Measurements from ENCODE around the gene PRDM1. TPM values are rescaled to one million over a fixed set of nuclear protein-coding genes. Genes with fewer than 3 reads are reported as not detected.

The PRDM1 gene
- total and polyA plus RNA-seq, 11 donors, result 0.36 to 10.8 (median 1.7) TPM

DNA sequence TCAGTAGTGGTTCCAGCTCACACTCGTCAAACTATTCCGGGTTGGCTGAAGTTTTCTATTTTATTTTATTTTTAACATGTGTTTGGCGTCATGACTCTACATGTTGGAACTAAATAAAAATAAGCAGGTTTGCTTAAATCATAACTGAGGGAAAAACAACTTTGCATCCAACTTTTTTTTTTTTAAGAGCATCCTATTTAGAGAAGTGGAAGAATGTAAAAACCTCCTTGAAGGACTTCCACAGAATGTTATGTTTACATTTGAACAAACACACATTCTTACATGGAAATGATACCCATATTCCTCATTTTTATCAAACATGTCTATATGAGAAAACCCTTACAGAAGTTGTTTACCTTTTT is 659 bp downstream of the PRDM1 start:
- no peaks in the 10 kb centered on the region for H3K9me3 ChIP-seq
- peaks cover 0 to 57% (median 11%) of the 10 kb centered on the region in 9 donors for H3K27me3 ChIP-seq
- no peak for TF ChIP-seq POLR2A (IDR thresholded peaks at IDR 0.05)
- TF ChIP-seq, protein P1, sequence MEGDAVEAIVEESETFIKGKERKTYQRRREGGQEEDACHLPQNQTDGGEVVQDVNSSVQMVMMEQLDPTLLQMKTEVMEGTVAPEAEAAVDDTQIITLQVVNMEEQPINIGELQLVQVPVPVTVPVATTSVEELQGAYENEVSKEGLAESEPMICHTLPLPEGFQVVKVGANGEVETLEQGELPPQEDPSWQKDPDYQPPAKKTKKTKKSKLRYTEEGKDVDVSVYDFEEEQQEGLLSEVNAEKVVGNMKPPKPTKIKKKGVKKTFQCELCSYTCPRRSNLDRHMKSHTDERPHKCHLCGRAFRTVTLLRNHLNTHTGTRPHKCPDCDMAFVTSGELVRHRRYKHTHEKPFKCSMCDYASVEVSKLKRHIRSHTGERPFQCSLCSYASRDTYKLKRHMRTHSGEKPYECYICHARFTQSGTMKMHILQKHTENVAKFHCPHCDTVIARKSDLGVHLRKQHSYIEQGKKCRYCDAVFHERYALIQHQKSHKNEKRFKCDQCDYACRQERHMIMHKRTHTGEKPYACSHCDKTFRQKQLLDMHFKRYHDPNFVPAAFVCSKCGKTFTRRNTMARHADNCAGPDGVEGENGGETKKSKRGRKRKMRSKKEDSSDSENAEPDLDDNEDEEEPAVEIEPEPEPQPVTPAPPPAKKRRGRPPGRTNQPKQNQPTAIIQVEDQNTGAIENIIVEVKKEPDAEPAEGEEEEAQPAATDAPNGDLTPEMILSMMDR (IDR thresholded peaks at IDR 0.05), result no peak
- DNase-seq (no peak), ATAC-seq (no peak)
- peaks cover 0 to 79% (median 7%) of the 10 kb centered on the region in 12 donors for H3K4me1 ChIP-seq
- WGBS, 4 donors, result 27 to 32% (median 28%) methylated on average over 3 of the region's 3 CpGs
- peak overlapping the region in 11 of 12 donors; percentile 9 to 87 (median 52) for H3K27ac ChIP-seq
- intact Hi-C loops (cut with DNase I), result loop anchor here in 7 of 10 donors (5.0 to 10.0 kb wide), 8 partner anchors 92 to 604 kb away; no protein-coding TSS in a partner anchor
- peak overlapping the region in 10 of 12 donors; percentile 43 to 66 (median 57) for H3K4me3 ChIP-seq
- H3K36me3 ChIP-seq, result peaks cover 0 to 4% (median 0%) of the 10 kb centered on the region in 9 donors

DNA sequence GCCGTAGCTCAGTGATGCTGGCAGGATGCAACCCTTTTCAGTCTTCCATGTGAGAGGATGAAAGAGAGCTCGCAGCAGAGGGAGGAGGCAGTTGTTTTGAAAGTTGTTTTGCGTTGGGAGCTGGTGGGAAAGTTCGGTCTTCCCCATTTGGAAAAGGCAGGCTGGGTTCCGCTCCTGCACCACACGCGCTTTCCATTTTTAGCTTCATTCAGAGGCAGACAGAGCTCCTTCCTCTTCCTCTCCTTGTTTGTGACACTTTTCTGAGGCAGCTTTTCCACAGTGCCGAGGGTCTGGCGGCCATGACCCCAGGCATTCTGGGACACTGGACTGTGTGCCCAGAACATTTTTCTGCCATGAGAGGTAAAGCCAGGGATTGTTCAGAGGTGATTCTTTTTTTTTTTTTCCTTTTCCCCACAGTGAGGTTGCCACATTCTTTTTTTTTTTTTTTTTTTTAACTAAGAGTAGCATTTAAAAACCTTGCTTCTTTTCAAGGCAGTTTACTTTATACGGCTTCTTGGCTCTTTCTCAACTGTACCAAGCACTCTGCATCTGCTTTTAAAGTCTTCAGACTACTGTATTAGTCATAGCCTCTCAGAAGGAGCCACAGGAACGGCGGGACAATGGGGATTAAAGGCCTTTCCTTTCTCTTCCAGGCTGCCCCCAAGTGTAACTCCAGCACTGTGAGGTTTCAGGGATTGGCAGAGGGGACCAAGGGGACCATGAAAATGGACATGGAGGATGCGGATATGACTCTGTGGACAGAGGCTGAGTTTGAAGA is 1.6 kb downstream of the PRDM1 start:
- Histone ChIP-seq H3K4me3 (peak overlapping the region in 10 of 12 donors; percentile 43 to 66 (median 57)), H3K4me1 (peaks cover 0 to 87% (median 8%) of the 10 kb centered on the region in 12 donors), H3K27me3 (peaks cover 0 to 56% (median 11%) of the 10 kb centered on the region in 9 donors), H3K9me3 (no peaks in the 10 kb centered on the region), H3K36me3 (peaks cover 0 to 4% (median 0%) of the 10 kb centered on the region in 9 donors), H3K27ac (peak overlapping the region in 11 of 12 donors; percentile 9 to 87 (median 52))
- intact Hi-C loops (cut with DNase I), result loop anchor here in 7 of 10 donors (5.0 to 10.0 kb wide), 8 partner anchors 93 to 605 kb away; no protein-coding TSS in a partner anchor
- DNase-seq, result peak; percentile 43 to 61 (median 58)
- WGBS, 4 donors, result 17 to 27% (median 23%) methylated on average over 13 of the region's 13 CpGs
- TF ChIP-seq POLR2A (IDR thresholded peaks at IDR 0.05), result no peak
- TF ChIP-seq, protein P1 (IDR thresholded peaks at IDR 0.05), result no peak
- ATAC-seq, result peak; percentile 35 to 58 (median 56)

DNA sequence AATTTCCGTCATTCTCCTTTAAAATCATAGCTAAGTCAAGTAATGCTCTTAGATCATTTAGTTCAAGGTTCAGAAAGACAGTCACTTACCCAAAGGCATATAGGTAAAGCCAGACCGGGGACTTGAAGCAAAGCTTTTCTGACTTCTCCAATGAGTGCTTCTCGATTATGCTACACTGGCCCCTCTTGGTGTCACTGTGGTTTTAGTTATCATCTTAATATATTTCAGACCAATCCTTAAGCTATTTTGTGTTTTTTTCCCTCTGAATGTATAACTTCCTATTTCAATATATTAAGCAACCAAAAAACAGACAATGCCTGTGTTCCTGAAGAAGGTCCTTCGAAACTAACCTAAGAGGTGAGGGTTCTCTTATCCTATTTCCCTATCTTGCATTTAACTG is 3.9 kb downstream of the PRDM1 start:
- peaks cover 0 to 50% (median 11%) of the 10 kb centered on the region in 9 donors for H3K27me3 ChIP-seq
- 51 to 65% (median 59%) methylated on average over 4 of the region's 4 CpGs for WGBS, 4 donors
- intact Hi-C loops (cut with DNase I), result loop anchor here in 5 of 10 donors (5.0 to 10.0 kb wide), 5 partner anchors 93 to 598 kb away; no protein-coding TSS in a partner anchor

More for the DNA sequence above, 3.9 kb downstream of the PRDM1 start:
- DNase-seq (no peak), ATAC-seq (no peak)
- H3K4me3 ChIP-seq, result peak overlapping the region in 8 of 12 donors; percentile 23 to 66 (median 62)
- H3K4me1 ChIP-seq, result peaks cover 0 to 85% (median 8%) of the 10 kb centered on the region in 12 donors
- peaks cover 0 to 4% (median 0%) of the 10 kb centered on the region in 9 donors for H3K36me3 ChIP-seq
- no peaks in the 10 kb centered on the region for H3K9me3 ChIP-seq
- TF ChIP-seq POLR2A (IDR thresholded peaks at IDR 0.05), result no peak
- TF ChIP-seq, protein P1 (IDR thresholded peaks at IDR 0.05), result peak in 3 of 12 donors; percentile 21 to 31 (median 22)
- peak overlapping the region in 4 of 12 donors; percentile 13 to 87 (median 50) for H3K27ac ChIP-seq

Measured in heart left ventricle (tissue), 16 donors.